K562 (cell line): Measurements from ENCODE around the gene GRB2. TPM values are rescaled to one million over a fixed set of nuclear protein-coding genes. Genes with fewer than 3 reads are reported as not detected.

Experiments used
- ATF1 ChIP-seq, 2 experiments: fragments of 450-650 bp in 1 of 2; IDR thresholded peaks; 2 replicates each; pipeline ENCODE4 v1.6.1; 2016; ENCODE audit warnings: missing compliant biosample characterization in 1 of 2, missing genetic modification characterization in 1 of 2
- CREB3L1 ChIP-seq: fragments of 450-650 bp; IDR thresholded peaks from 2 replicates; pipeline ENCODE4 v1.6.1; 2014; ENCODE audit warnings: low read depth, mild to moderate bottlenecking, moderate library complexity, borderline replicate concordance
- FOXA1 ChIP-seq: fragments of 450-650 bp; IDR thresholded peaks from 2 replicates; pipeline ENCODE4 v1.6.1; 2016; ENCODE audit warnings: mild to moderate bottlenecking, borderline replicate concordance
- HMGN3 ChIP-seq: IDR thresholded peaks from 2 replicates; pipeline ENCODE4 v1.6.1; 2011; ENCODE audit warnings: borderline replicate concordance, low read depth, mild to moderate bottlenecking, mixed read lengths, low read length; ENCODE audit not compliant: insufficient read length; ENCODE audit errors: extremely low read depth
- ID3 ChIP-seq, 2 experiments: fragments of 250-450 bp in 1 of 2; fragments of 450-650 bp in 1 of 2; sonication (Bioruptor Pico) in 1 of 2; IDR thresholded peaks; 2 replicates each; pipeline versions ENCODE4 v1.6.1 to v1.8.0; 2016 to 2021; ENCODE audit warnings: mild to moderate bottlenecking in 2 of 2, moderate library complexity in 2 of 2, missing compliant biosample characterization in 1 of 2, missing genetic modification characterization in 1 of 2
- ILK ChIP-seq: fragments of 450-650 bp; IDR thresholded peaks from 2 replicates; pipeline ENCODE4 v1.6.1; 2016; ENCODE audit warnings: missing genetic modification characterization, low read depth, mild to moderate bottlenecking, missing compliant biosample characterization, moderate library complexity, borderline replicate concordance
- KDM1A ChIP-seq, 2 experiments: fragments of 450-650 bp; IDR thresholded peaks; 2 replicates each; pipeline ENCODE4 v1.6.1; 2016; ENCODE audit warnings: mild to moderate bottlenecking in 2 of 2
- NELFE ChIP-seq: IDR thresholded peaks from 2 replicates; pipeline ENCODE4 v1.6.1; 2011; ENCODE audit warnings: mild to moderate bottlenecking; ENCODE audit not compliant: insufficient read depth, insufficient read length
- NONO ChIP-seq, 2 experiments: fragments of 200-400 bp in 1 of 2; fragments of 450-650 bp in 1 of 2; formaldehyde crosslinking in 1 of 2; IDR thresholded peaks; 2 replicates each; pipeline ENCODE4 v1.6.1; 2017; ENCODE audit warnings: low read depth in 2 of 2, mild to moderate bottlenecking in 2 of 2, moderate library complexity in 2 of 2, low read length in 1 of 2
- NR2F6 ChIP-seq: fragments of 450-650 bp; formaldehyde crosslinking; IDR thresholded peaks from 2 replicates; pipeline ENCODE4 v1.4.0; 2020; ENCODE audit warnings: mild to moderate bottlenecking
- RBBP5 ChIP-seq: fragments of 200-600 bp; sonication (generic); IDR thresholded peaks from 2 replicates; pipeline ENCODE4 v1.6.1; 2012; ENCODE audit warnings: borderline replicate concordance, mild to moderate bottlenecking, low read length, control low read depth, inconsistent platforms; ENCODE audit not compliant: insufficient read depth, poor library complexity, severe bottlenecking
- SIN3A ChIP-seq, 2 experiments: fragments of 150-350 bp in 1 of 2; IDR thresholded peaks; 2 replicates each; pipeline ENCODE4 v1.6.1; 2011 to 2016; ENCODE audit warnings: borderline replicate concordance in 2 of 2, low read depth in 2 of 2, low read length in 2 of 2, mild to moderate bottlenecking in 2 of 2, moderate library complexity in 2 of 2; ENCODE audit not compliant: control insufficient read depth in 1 of 2
- ZNF407 ChIP-seq: fragments of 450-650 bp; IDR thresholded peaks from 2 replicates; pipeline ENCODE4 v1.6.1; 2016; ENCODE audit warnings: low read depth
- polyA plus RNA-seq, 8 experiments: library from polyadenylated mRNA; depleted of rRNA in 4 of 8; stranded (reverse) in 5 of 8; unstranded in 3 of 8; fragments of >200 nt; fragmentation: Nextera tagmentation in 2 of 8; fragmentation: Illumina TruSeq in 1 of 8; extraction: Ambion mirVana in 2 of 8; extraction: Trizol in 1 of 8; gene quantifications; 2 replicates each; pipeline versions ENCODE4 v1.2.1 to v1.2.3, GENCODE V29; 2011 to 2014; ENCODE audit warnings: inconsistent platforms in 1 of 8, missing spikeins in 1 of 8
- total RNA-seq, 7 experiments: library from RNA; depleted of rRNA in 6 of 7; stranded (reverse); fragments of >200 nt in 6 of 7; fragmentation: Illumina TruSeq in 2 of 7; extraction: Trizol in 2 of 7; gene quantifications; 2 replicates each; pipeline versions ENCODE4 v1.2.1 to v1.2.3, GENCODE V29; 2011 to 2021; ENCODE audit warnings: low replicate concordance in 1 of 7

Gene GRB2
- total and polyA plus RNA-seq, 9 of the 15 experiments (the other 6 are each of a cell fraction or from before 2014, with no cell fraction given): 57.2 to 136 (median 84.8) TPM

GRCh38 chr17:75405365-75406221 lies at the start of gene GRB2 (continued):
- TF ChIP-seq CREB3L1: no peak
- TF ChIP-seq ILK (tag): no peak
- peak; percentile 60 to 67; a peak in 3 of 4 replicates for TF ChIP-seq SIN3A (IDR thresholded peaks at IDR 0.05; ENCODE audit: borderline replicate concordance in 2 of 2, control insufficient read depth in 1 of 2, low read depth in 2 of 2, low read length in 2 of 2)
- peak; percentile 40 to 87; a peak in 3 of 4 replicates for TF ChIP-seq NONO (IDR thresholded peaks at IDR 0.05; ENCODE audit: low read depth in 2 of 2, low read length in 1 of 2)
- TF ChIP-seq ID3 (CRISPR knock-in tag; IDR thresholded peaks at IDR 0.05): no peak
- TF ChIP-seq ID3 (tag; IDR thresholded peaks at IDR 0.05): 0 out of 2 replicates have a peak, but pooled peaks have one; percentile 14
- peak; percentile 97 for TF ChIP-seq RBBP5
- peak; percentile 95 to 97 for TF ChIP-seq KDM1A (IDR thresholded peaks at IDR 0.05)
- no peak for TF ChIP-seq FOXA1
- TF ChIP-seq NELFE: no peak
- TF ChIP-seq NR2F6 (CRISPR knock-in tag): no peak
- TF ChIP-seq HMGN3: peak; percentile 86
- no peak for TF ChIP-seq ATF1 (CRISPR knock-in tag; IDR thresholded peaks at IDR 0.05)
- TF ChIP-seq ATF1 (tag; IDR thresholded peaks at IDR 0.05): no peak
- no peak for TF ChIP-seq ZNF407
